Activated naive CD4-positive, alpha-beta T cell treated with anti-CD3 and anti-CD28 coated beads, Interleukin-2, amount 50 U/mL, for 24 hours (primary cell): Measurements from ENCODE around the gene PXT1.
A peak's percentile ranks its signal among the peaks of the same experiment; 100 is the strongest.

Source experiments
- H3K27ac Mint-ChIP-seq: one replicate; pipeline ENCODE4 v1.8.0; 2021; ENCODE audit warnings: mild to moderate bottlenecking, mixed read lengths
- H3K27me3 Mint-ChIP-seq: one replicate; pipeline ENCODE4 v1.8.0; 2021; ENCODE audit warnings: mixed read lengths
- H3K36me3 Mint-ChIP-seq: one replicate; pipeline ENCODE4 v1.8.0; 2021; ENCODE audit warnings: mixed read lengths
- H3K4me1 Mint-ChIP-seq: one replicate; pipeline ENCODE4 v1.8.0; 2021; ENCODE audit warnings: mixed read lengths
- H3K4me3 Mint-ChIP-seq: one replicate; pipeline ENCODE4 v1.8.0; 2021; ENCODE audit warnings: mild to moderate bottlenecking, mixed read lengths
- H3K9me3 Mint-ChIP-seq: one replicate; pipeline ENCODE4 v1.8.0; 2021; ENCODE audit warnings: mixed read lengths

The PXT1 gene

DNA sequence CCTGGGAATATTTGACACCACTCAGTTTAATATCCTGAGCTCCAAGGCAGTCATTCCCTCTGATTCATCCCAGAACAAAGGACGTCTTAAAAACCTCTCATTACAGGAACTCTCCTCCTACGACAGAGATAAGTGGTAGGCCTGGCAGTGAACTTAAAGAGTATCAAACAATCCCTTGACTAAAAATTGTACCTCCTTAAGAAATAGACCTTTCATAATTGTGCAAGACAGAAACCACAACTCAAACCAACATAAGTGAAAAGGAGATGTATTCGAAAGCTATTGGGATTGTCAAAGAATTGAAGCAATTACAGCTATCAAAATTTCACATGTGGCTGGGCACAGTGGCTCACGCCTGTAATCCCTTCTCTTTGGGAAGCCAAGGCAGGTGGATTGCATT lies 86.8 kb downstream of the PXT1 start:
- Mint-ChIP-seq H3K27me3 (peaks cover 2% of the 10 kb centered on the region), H3K27ac (no peak overlapping the region), H3K9me3 (peaks cover 5% of the 10 kb centered on the region), H3K36me3 (peaks cover 2% of the 10 kb centered on the region), H3K4me1 (peaks cover 6% of the 10 kb centered on the region), H3K4me3 (no peak overlapping the region)

- H3K27me3 Mint-ChIP-seq = peaks cover 2% of the 10 kb centered on the region
- peaks cover 5% of the 10 kb centered on the region for H3K4me1 Mint-ChIP-seq
- H3K4me3 Mint-ChIP-seq = no peak overlapping the region
- peaks cover 5% of the 10 kb centered on the region for H3K9me3 Mint-ChIP-seq
- no peak overlapping the region for H3K27ac Mint-ChIP-seq
- H3K36me3 Mint-ChIP-seq = peaks cover 2% of the 10 kb centered on the region
Observed at GRCh38 chr6:36353411-36353915, 89.2 kb downstream of the PXT1 start.

- H3K9me3 Mint-ChIP-seq = peaks cover 5% of the 10 kb centered on the region
- H3K27me3 Mint-ChIP-seq = peaks cover 2% of the 10 kb centered on the region
- no peak overlapping the region for H3K27ac Mint-ChIP-seq
- peaks cover 2% of the 10 kb centered on the region for H3K36me3 Mint-ChIP-seq
- peaks cover under 1% of the 10 kb centered on the region for H3K4me1 Mint-ChIP-seq
- H3K4me3 Mint-ChIP-seq = no peak overlapping the region
Observed at GRCh38 chr6:36352477-36353157, 90.0 kb downstream of the PXT1 start.

GRCh38 chr6:36350681-36351571 lies 91.7 kb downstream of the PXT1 start:
- peaks cover 2% of the 10 kb centered on the region for H3K27me3 Mint-ChIP-seq
- H3K4me1 Mint-ChIP-seq = no peaks in the 10 kb centered on the region
- H3K36me3 Mint-ChIP-seq = peaks cover 2% of the 10 kb centered on the region
- no peak overlapping the region for H3K4me3 Mint-ChIP-seq
- H3K9me3 Mint-ChIP-seq = peaks cover 5% of the 10 kb centered on the region
- no peak overlapping the region for H3K27ac Mint-ChIP-seq

DNA sequence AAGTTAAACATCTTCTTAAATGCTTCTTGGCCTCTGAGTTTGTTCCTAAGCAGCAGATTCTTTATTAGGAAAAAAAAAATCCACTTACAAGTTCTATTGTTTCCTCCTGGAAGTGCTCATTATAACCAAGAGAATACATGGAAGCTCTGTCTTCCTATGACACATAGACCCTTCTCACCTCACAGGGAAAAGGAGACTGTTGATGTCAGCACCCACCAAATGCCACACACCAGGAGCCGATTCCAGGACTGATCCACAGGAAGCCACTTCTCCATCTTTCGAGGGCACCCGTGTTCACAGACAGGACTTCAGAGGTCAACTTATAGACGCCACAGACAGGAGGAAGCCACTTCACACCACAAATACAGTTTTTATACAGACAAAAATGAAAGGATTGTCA lies 92.6 kb downstream of the PXT1 start:
- Mint-ChIP-seq H3K36me3 (peaks cover 2% of the 10 kb centered on the region), H3K4me1 (no peaks in the 10 kb centered on the region), H3K27me3 (peaks cover 2% of the 10 kb centered on the region), H3K9me3 (peaks cover 5% of the 10 kb centered on the region), H3K27ac (no peak overlapping the region), H3K4me3 (no peak overlapping the region)

DNA sequence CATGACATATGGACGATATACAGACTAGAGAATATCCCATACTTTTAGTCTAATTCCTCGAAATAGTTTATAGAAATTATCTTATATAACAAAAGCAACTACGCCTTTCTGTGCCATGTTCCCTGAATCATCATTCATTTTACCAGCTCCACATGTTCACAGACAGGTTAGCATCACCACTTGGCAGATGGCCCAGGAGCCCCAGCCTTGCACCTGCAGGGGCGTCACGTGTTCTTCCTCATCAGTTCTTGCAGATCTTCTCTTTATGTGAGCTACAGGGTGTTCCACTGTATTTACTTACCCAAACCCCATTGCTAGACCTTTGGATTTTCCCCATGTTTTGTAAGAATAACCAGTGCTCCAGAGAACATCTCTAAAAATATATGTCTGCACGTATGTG lies 93.4 kb downstream of the PXT1 start:
- Mint-ChIP-seq H3K9me3 (peaks cover 5% of the 10 kb centered on the region), H3K27me3 (peaks cover 2% of the 10 kb centered on the region), H3K36me3 (peaks cover 2% of the 10 kb centered on the region), H3K4me1 (no peaks in the 10 kb centered on the region), H3K4me3 (no peak overlapping the region), H3K27ac (no peak overlapping the region)

DNA sequence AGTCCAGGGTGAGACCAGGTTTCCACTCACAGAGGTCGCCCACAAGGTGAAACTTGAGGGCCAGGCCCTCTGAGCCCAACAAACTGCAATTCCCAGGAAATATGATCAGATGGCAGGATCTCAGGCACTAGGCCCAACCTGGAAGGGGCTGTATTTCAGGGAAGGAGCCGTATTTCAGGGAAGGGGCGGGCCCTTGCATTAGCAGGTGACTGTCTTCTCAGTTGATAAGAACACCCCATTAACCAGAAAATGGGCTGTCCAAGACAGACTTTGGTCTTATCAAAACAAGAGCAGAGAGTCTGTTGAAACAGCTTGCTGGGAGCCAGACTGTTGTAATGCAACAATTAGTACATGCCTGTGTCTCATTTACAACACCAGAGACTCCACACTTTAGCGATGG lies 95.0 kb downstream of the PXT1 start:
- no peak overlapping the region for H3K4me3 Mint-ChIP-seq
- no peaks in the 10 kb centered on the region for H3K9me3 Mint-ChIP-seq
- H3K27ac Mint-ChIP-seq = no peak overlapping the region
- H3K27me3 Mint-ChIP-seq = no peaks in the 10 kb centered on the region
- no peaks in the 10 kb centered on the region for H3K4me1 Mint-ChIP-seq
- no peaks in the 10 kb centered on the region for H3K36me3 Mint-ChIP-seq

DNA sequence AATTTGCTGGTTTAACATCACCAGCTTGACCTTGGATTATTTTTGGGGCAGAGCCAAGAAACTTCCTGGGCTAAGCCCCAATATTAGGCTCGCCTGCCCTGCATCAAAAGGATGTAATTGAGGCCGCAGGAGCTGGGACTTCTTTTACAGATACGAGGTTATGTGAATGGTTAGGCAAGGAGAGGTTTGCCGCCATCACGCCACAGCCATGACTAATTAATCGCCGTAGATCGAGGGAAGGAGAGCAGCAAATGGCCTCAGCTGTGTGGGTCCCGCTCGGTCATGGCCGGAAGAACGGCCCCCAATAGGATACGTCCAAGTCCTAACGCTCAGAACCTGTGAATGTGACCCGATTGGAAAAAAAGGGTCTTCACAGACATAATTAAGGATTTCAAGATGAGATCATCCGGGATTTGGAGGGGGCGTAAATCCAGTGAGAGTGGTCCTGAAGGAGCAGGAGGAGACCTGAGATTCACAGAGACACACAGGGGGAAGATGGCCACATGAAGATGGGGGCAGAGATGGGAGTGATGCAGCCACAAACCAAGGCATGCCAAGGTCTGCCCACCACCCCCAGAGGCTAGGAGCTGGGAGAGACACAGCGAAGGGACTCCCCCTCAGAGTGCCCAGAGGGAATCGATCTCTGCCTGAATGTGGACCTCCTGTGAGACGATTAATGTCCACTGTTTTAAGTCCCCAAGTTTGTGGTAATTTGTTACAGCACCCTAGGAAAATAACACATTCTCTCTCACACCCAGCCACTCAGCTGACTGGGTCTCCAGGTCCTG lies 96.0 kb downstream of the PXT1 start:
- H3K27me3 Mint-ChIP-seq = no peaks in the 10 kb centered on the region
- H3K36me3 Mint-ChIP-seq = no peaks in the 10 kb centered on the region
- no peaks in the 10 kb centered on the region for H3K9me3 Mint-ChIP-seq
- no peak overlapping the region for H3K4me3 Mint-ChIP-seq
- H3K27ac Mint-ChIP-seq = no peak overlapping the region
- no peaks in the 10 kb centered on the region for H3K4me1 Mint-ChIP-seq

- peaks cover 2% of the 10 kb centered on the region for H3K4me1 Mint-ChIP-seq
- H3K27me3 Mint-ChIP-seq = peaks cover under 1% of the 10 kb centered on the region
- no peaks in the 10 kb centered on the region for H3K36me3 Mint-ChIP-seq
- H3K4me3 Mint-ChIP-seq = no peak overlapping the region
- no peak overlapping the region for H3K27ac Mint-ChIP-seq
- no peaks in the 10 kb centered on the region for H3K9me3 Mint-ChIP-seq
Observed at GRCh38 chr6:36345681-36346466, 96.8 kb downstream of the PXT1 start.

DNA sequence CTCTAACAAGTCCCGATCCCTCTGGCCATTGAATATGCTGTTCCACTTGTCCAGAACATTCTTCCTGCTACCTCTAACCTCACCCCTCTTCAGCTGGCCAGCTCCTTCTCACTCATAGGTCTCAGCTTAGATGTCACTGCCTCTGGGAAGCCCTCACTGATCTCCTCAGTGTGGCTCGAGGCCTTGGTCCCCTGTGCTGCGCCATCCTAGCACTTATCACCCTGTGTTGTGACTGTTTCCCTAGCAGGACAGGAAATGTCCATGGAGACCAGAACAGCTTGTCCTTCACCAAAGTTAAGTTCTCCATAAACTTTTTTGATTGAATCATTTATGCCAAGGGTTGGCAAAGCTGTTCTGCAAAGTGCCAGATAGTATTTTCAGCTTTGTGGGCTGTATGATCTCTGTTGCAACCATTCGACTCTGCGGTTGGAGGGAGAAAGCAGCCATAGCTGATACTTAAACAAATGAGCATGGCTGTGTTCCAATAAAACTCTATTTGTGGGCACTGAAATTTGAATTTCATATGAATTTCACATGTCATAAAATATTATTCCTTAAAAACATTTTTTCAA lies 99.5 kb downstream of the PXT1 start:
- no peaks in the 10 kb centered on the region for H3K36me3 Mint-ChIP-seq
- H3K9me3 Mint-ChIP-seq = no peaks in the 10 kb centered on the region
- H3K4me1 Mint-ChIP-seq = peaks cover 4% of the 10 kb centered on the region
- peaks cover 5% of the 10 kb centered on the region for H3K27me3 Mint-ChIP-seq
- H3K27ac Mint-ChIP-seq = no peak overlapping the region
- no peak overlapping the region for H3K4me3 Mint-ChIP-seq

GRCh38 chr6:36340618-36341454 lies 101.8 kb downstream of the PXT1 start:
- Mint-ChIP-seq H3K27ac (no peak overlapping the region), H3K4me3 (peak overlapping the region; percentile 69), H3K9me3 (no peaks in the 10 kb centered on the region), H3K36me3 (no peaks in the 10 kb centered on the region), H3K27me3 (peaks cover 5% of the 10 kb centered on the region), H3K4me1 (peaks cover 12% of the 10 kb centered on the region)
